RWPE2 (cell line): ENCODE measurements around the gene SFTPB.

ENCODE experiments used
- ATAC-seq: fragments of 200-7000 bp; cut with Tn5 transposase; 3 replicates; pipeline ENCODE4 v1.9.1; 2021; ENCODE audit warnings: low read depth
- DNase-seq: peaks from one replicate; pipeline ENCODE4 v3.0.0-alpha.2; 2020; ENCODE audit warnings: low spot score
- H3K27ac ChIP-seq: fragments of 450-650 bp; 2 replicates; pipeline ENCODE4 v1.5.1; 2017; ENCODE audit warnings: mild to moderate bottlenecking; ENCODE audit not compliant: poor library complexity, severe bottlenecking
- H3K27me3 ChIP-seq: fragments of 250-450 bp; sonication (Bioruptor Pico); 2 replicates; pipeline ENCODE4 v1.5.1; 2021; ENCODE audit warnings: mild to moderate bottlenecking, moderate library complexity; ENCODE audit not compliant: insufficient read depth, poor library complexity, severe bottlenecking
- H3K36me3 ChIP-seq: fragments of 250-450 bp; sonication (Bioruptor Pico); 2 replicates; pipeline ENCODE4 v1.5.1; 2020; ENCODE audit warnings: low read depth, mild to moderate bottlenecking, moderate library complexity
- H3K4me1 ChIP-seq: fragments of 250-450 bp; sonication (Bioruptor Pico); 2 replicates; pipeline ENCODE4 v1.5.1; 2021; ENCODE audit warnings: mild to moderate bottlenecking, moderate library complexity; ENCODE audit not compliant: insufficient read depth, poor library complexity, severe bottlenecking
- H3K4me3 ChIP-seq: fragments of 250-450 bp; sonication (Bioruptor Pico); 2 replicates; pipeline ENCODE4 v1.5.1; 2021; ENCODE audit warnings: mild to moderate bottlenecking, moderate library complexity; ENCODE audit not compliant: severe bottlenecking
- H3K9me3 ChIP-seq: fragments of 250-450 bp; sonication (Bioruptor Pico); 2 replicates; pipeline ENCODE4 v1.5.1; 2021; ENCODE audit warnings: mild to moderate bottlenecking, moderate library complexity; ENCODE audit not compliant: severe bottlenecking
- TF ChIP-seq, protein P1 (sequence below): fragments of 450-650 bp; IDR thresholded peaks from one replicate; pipeline ENCODE4 v1.5.1; 2017; ENCODE audit warnings: mild to moderate bottlenecking, moderate library complexity; ENCODE audit not compliant: poor library complexity, severe bottlenecking

The SFTPB gene

DNA sequence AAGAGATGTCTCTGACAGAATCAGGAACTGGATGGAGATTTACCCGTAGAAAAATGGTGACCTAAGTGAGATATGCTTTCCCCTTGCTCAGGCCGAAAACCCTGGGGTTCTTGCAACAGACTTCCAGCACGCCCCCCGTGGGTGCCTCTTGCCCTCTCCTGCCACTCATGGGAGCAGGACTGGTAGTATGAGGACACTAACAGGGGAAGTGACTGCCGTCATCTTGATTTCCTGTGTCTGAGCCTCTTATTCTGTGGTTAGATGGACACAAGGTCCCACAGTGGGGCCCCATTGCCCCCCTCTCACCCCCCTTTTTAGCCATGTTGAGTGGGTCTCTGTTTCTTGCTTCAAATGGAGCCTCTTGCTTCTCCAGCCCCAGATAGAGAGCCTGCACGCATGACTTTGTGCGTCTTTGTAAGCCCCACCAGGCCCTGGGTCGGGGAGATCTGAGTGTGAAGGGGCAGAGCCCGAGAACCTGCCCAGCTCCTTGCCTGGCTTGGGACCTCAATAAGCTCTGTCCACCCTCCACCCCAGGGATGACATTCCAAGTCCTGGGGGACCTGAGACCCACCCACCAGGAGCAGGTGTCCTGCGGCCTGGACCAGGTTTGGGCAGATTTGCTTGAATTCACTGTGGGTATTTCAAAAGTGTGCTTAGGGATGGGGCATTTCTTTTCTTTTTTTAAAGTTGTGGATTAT is 38.7 kb upstream of the SFTPB start:
- TF ChIP-seq, protein P1, sequence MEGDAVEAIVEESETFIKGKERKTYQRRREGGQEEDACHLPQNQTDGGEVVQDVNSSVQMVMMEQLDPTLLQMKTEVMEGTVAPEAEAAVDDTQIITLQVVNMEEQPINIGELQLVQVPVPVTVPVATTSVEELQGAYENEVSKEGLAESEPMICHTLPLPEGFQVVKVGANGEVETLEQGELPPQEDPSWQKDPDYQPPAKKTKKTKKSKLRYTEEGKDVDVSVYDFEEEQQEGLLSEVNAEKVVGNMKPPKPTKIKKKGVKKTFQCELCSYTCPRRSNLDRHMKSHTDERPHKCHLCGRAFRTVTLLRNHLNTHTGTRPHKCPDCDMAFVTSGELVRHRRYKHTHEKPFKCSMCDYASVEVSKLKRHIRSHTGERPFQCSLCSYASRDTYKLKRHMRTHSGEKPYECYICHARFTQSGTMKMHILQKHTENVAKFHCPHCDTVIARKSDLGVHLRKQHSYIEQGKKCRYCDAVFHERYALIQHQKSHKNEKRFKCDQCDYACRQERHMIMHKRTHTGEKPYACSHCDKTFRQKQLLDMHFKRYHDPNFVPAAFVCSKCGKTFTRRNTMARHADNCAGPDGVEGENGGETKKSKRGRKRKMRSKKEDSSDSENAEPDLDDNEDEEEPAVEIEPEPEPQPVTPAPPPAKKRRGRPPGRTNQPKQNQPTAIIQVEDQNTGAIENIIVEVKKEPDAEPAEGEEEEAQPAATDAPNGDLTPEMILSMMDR: no peak

DNA sequence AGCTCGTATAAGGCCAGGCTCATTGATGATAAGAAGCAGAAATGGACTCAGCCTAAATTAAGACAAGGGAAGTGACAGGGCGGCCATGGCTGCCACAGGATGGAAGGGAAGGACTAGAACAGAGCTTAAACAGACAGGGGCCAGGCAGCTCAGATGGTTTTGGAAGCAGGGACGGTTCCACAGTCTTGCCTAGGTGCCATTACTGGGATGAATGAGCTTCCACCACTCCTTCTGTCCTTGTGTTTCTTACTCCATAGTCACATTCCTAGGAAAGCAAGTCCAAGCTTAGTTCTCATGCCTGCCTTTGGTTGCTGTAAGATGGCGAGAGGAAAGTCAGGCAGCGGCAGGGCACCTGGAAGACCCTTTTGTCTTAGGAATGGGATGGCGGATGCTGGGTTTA is 38.1 kb upstream of the SFTPB start:
- peak overlapping the region; percentile 31 for H3K27ac ChIP-seq
- ATAC-seq (no peak), DNase-seq (no peak)
- H3K9me3 ChIP-seq: no peaks in the 10 kb centered on the region
- no peaks in the 10 kb centered on the region for H3K27me3 ChIP-seq
- peaks cover 36% of the 10 kb centered on the region for H3K4me1 ChIP-seq
- TF ChIP-seq, protein P1: no peak
- no peak overlapping the region for H3K4me3 ChIP-seq
- H3K36me3 ChIP-seq: no peaks in the 10 kb centered on the region

More for the DNA sequence above, 38.7 kb upstream of the SFTPB start:
- ATAC-seq (no peak; the same call in 2 of the 3 replicates), DNase-seq (no peak)
- Histone ChIP-seq H3K27me3 (no peaks in the 10 kb centered on the region), H3K36me3 (no peaks in the 10 kb centered on the region), H3K27ac (no peak overlapping the region), H3K4me1 (peaks cover 30% of the 10 kb centered on the region), H3K9me3 (no peaks in the 10 kb centered on the region), H3K4me3 (no peak overlapping the region)

DNA sequence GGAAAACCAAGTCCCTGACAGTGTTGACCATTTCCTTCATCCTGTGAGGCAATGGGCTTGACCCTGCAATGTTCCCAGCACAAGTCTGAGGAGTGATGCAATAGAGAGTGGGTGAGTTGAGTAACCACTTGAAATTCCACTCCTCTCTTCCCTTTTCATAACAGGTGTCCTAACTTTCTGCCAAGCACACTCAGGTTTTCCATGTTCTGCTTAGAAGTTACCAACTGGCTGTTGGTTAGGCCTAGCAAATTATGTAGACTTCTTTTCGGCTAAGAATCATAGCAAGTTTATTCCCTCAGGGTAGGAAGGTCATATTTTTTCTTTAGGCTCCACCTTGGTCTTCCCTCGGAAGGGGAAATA is 37.7 kb upstream of the SFTPB start:
- H3K4me3 ChIP-seq: no peak overlapping the region
- H3K27me3 ChIP-seq: no peaks in the 10 kb centered on the region
- peak overlapping the region; percentile 31 for H3K27ac ChIP-seq
- peaks cover 36% of the 10 kb centered on the region for H3K4me1 ChIP-seq
- TF ChIP-seq, protein P1: no peak
- H3K36me3 ChIP-seq: no peaks in the 10 kb centered on the region
- no peak for DNase-seq
- H3K9me3 ChIP-seq: no peaks in the 10 kb centered on the region
- ATAC-seq: peak; percentile 60

GRCh38 chr2:85704800-85705679 is 37.0 kb upstream of the SFTPB start:
- no peaks in the 10 kb centered on the region for H3K9me3 ChIP-seq
- TF ChIP-seq, protein P1: no peak
- H3K27me3 ChIP-seq: no peaks in the 10 kb centered on the region
- DNase-seq: no peak
- no peak overlapping the region for H3K4me3 ChIP-seq
- peaks cover 36% of the 10 kb centered on the region for H3K4me1 ChIP-seq
- H3K36me3 ChIP-seq: no peaks in the 10 kb centered on the region
- no peak for ATAC-seq
- peak overlapping the region; percentile 31 for H3K27ac ChIP-seq
